ENCODE data around the gene SORBS2. TPM values are rescaled to one million over a fixed set of nuclear protein-coding genes. Genes with fewer than 3 reads are reported as not detected.
A peak's percentile ranks its signal among the peaks of the same experiment; 100 is the strongest.

SORBS2 gene
- total and polyA plus RNA-seq, 2 donors (not counting 1 experiment from before 2014, with no cell fraction given) = 0.33 to 3.0 TPM

DNA sequence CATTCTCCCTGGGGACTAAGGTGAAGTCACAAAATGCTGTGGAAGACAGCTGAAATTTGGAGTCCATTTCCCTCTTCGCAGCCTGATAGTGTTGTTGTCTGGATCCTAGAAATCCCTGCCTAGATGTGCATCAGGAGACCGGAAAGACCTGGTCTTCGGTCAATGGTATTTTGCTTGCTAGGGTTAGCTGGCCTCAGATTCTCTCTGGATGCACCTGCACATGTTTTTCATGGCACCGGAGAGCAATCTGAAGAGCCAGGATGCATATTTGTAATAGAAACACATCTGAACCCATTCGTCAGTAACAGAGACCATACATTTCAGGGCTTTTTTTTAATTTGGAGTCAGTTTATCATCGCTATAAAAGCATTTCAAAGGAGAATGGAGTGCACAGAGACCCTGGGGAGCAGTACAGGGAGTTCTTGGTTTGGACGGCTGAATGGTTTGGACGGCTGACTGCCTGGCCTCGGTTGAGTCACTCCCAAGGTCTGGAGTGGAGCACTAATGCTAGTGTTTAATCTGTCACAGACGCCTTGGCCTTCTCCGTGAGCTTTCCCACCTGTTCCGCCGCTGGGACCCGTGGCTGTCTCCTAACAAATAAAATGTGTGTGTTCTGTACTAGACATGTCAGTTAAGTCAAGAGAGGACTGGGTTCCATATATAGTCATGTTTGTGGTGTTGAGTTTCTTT lies 269.2 kb downstream of the SORBS2 start:
- Histone ChIP-seq H3K79me2 (ENCODE audit: control insufficient read depth, insufficient read depth, low read length) (no peaks in the 10 kb centered on the region), H3K4me1 (ENCODE audit: control insufficient read depth, extremely low read depth, insufficient read depth, low read length) (no peaks in the 10 kb centered on the region), H4K20me1 (ENCODE audit: control insufficient read depth, extremely low read depth, insufficient read depth, low read length) (no peaks in the 10 kb centered on the region), H3K4me3 (replicated peaks in 1 of 4; ENCODE audit: control extremely low read depth in 1 of 4, insufficient read depth in 1 of 4, low read depth in 3 of 4, low read length in 4 of 4) (no peak overlapping the region), H2AFZ (ENCODE audit: low read length) (no peak overlapping the region), H3K4me2 (ENCODE audit: extremely low read depth, insufficient read depth, low read length) (no peak overlapping the region), H3K9ac (ENCODE audit: insufficient read depth, low read length) (no peak overlapping the region), H3K27me3 (ENCODE audit: control insufficient read depth, insufficient read depth, low read length) (no peaks in the 10 kb centered on the region), H3K9me3 (ENCODE audit: control insufficient read depth, insufficient read depth, low read depth, low read length) (no peaks in the 10 kb centered on the region), H3K36me3 (ENCODE audit: control insufficient read depth, insufficient read depth, low read length) (no peaks in the 10 kb centered on the region), H3K27ac (ENCODE audit: insufficient read depth, low read length) (no peak overlapping the region)
- DNase-seq (ENCODE audit: low read depth in 2 of 2) = peak; percentile 56 to 88
- TF ChIP-seq, protein P1, sequence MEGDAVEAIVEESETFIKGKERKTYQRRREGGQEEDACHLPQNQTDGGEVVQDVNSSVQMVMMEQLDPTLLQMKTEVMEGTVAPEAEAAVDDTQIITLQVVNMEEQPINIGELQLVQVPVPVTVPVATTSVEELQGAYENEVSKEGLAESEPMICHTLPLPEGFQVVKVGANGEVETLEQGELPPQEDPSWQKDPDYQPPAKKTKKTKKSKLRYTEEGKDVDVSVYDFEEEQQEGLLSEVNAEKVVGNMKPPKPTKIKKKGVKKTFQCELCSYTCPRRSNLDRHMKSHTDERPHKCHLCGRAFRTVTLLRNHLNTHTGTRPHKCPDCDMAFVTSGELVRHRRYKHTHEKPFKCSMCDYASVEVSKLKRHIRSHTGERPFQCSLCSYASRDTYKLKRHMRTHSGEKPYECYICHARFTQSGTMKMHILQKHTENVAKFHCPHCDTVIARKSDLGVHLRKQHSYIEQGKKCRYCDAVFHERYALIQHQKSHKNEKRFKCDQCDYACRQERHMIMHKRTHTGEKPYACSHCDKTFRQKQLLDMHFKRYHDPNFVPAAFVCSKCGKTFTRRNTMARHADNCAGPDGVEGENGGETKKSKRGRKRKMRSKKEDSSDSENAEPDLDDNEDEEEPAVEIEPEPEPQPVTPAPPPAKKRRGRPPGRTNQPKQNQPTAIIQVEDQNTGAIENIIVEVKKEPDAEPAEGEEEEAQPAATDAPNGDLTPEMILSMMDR (conservative IDR thresholded peaks at IDR 0.05 in 1 of 2, IDR thresholded peaks at IDR 0.05 in 1 of 2; ENCODE audit: low read depth in 1 of 2, low read length in 2 of 2) = no peak
- no peak for TF ChIP-seq EZH2 (IDR thresholded peaks at IDR 0.05; ENCODE audit: low read length, missing control alignments)

DNA sequence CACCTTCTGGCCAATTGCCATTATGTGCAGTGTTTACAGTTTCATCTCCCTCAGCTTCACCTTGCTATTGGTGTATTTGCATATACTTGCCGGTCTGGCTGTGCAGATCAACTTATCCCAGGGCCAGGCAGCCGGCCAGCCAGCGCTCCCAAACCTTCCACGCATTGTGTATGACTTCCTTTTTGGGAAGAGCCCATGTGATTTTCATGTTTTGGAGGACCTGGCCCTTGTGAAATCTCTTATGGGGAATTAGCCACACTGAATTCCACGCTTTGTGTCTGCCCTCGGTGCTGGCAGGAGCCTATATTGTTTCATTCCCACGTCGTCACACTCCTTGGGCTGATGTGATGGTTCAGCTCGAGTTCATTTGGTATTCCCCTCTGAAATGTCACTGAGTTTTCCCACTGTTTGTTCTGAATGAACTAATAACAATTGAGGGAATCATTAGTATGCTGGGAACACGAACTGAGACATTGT lies 270.7 kb downstream of the SORBS2 start:
- Histone ChIP-seq H3K9ac (ENCODE audit: insufficient read depth, low read length) (no peak overlapping the region), H3K4me3 (replicated peaks in 1 of 4; ENCODE audit: control extremely low read depth in 1 of 4, insufficient read depth in 1 of 4, low read depth in 3 of 4, low read length in 4 of 4) (no peak overlapping the region), H3K4me2 (ENCODE audit: extremely low read depth, insufficient read depth, low read length) (no peak overlapping the region), H4K20me1 (ENCODE audit: control insufficient read depth, extremely low read depth, insufficient read depth, low read length) (no peaks in the 10 kb centered on the region), H3K27me3 (ENCODE audit: control insufficient read depth, insufficient read depth, low read length) (no peaks in the 10 kb centered on the region), H3K27ac (ENCODE audit: insufficient read depth, low read length) (no peak overlapping the region), H2AFZ (ENCODE audit: low read length) (no peak overlapping the region), H3K79me2 (ENCODE audit: control insufficient read depth, insufficient read depth, low read length) (no peaks in the 10 kb centered on the region), H3K4me1 (ENCODE audit: control insufficient read depth, extremely low read depth, insufficient read depth, low read length) (no peaks in the 10 kb centered on the region), H3K36me3 (ENCODE audit: control insufficient read depth, insufficient read depth, low read length) (no peaks in the 10 kb centered on the region), H3K9me3 (ENCODE audit: control insufficient read depth, insufficient read depth, low read depth, low read length) (no peaks in the 10 kb centered on the region)
- peak; percentile 53 to 66 for DNase-seq (ENCODE audit: low read depth in 2 of 2)
- TF ChIP-seq, protein P1 (conservative IDR thresholded peaks at IDR 0.05 in 1 of 2, IDR thresholded peaks at IDR 0.05 in 1 of 2; ENCODE audit: low read depth in 1 of 2, low read length in 2 of 2) = no peak
- TF ChIP-seq EZH2 (IDR thresholded peaks at IDR 0.05; ENCODE audit: low read length, missing control alignments) = peak; percentile 22

DNA sequence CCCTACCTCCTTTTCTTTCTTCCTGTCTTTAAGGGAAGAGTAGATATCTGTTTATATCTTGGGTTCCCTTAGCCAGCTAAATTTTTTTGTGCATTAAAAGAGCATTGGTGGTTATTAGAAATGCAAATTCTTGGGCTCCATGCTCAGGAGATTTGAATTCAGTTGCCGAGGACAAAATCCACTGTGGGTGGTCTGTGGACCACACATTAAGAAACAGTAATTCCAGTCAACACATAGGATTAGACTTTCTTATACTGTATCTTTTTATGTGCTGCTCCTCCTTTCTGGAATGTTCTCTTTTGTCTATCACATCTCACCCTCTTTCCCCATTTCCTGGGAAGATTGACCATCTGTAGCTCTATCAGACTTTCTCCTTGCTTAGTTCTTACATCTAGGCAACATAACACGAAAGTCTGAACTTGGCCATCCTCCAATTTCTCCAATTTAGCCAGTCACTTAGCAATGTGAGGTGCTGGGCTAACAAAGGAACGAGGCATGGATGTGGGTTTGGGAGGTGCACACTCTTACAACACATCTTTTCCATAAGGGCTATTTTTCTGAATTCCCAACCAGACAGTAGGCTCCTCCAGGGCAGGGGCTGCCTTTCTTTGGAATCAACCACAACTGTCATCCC lies 271.4 kb downstream of the SORBS2 start:
- H3K79me2 ChIP-seq (ENCODE audit: control insufficient read depth, insufficient read depth, low read length) = no peaks in the 10 kb centered on the region
- H3K4me2 ChIP-seq (ENCODE audit: extremely low read depth, insufficient read depth, low read length) = no peak overlapping the region
- H3K9me3 ChIP-seq (ENCODE audit: control insufficient read depth, insufficient read depth, low read depth, low read length) = no peaks in the 10 kb centered on the region
- H3K9ac ChIP-seq (ENCODE audit: insufficient read depth, low read length) = no peak overlapping the region
- H3K36me3 ChIP-seq (ENCODE audit: control insufficient read depth, insufficient read depth, low read length) = no peaks in the 10 kb centered on the region
- no peak overlapping the region for H3K4me3 ChIP-seq (replicated peaks in 1 of 4; ENCODE audit: control extremely low read depth in 1 of 4, insufficient read depth in 1 of 4, low read depth in 3 of 4, low read length in 4 of 4)
- no peaks in the 10 kb centered on the region for H3K27me3 ChIP-seq (ENCODE audit: control insufficient read depth, insufficient read depth, low read length)
- TF ChIP-seq EZH2 (IDR thresholded peaks at IDR 0.05; ENCODE audit: low read length, missing control alignments) = no peak
- DNase-seq (ENCODE audit: low read depth in 2 of 2) = no peak
- H3K27ac ChIP-seq (ENCODE audit: insufficient read depth, low read length) = no peak overlapping the region
- peaks cover 3% of the 10 kb centered on the region for H3K4me1 ChIP-seq (ENCODE audit: control insufficient read depth, extremely low read depth, insufficient read depth, low read length)
- H2AFZ ChIP-seq (ENCODE audit: low read length) = no peak overlapping the region
- no peaks in the 10 kb centered on the region for H4K20me1 ChIP-seq (ENCODE audit: control insufficient read depth, extremely low read depth, insufficient read depth, low read length)

Data from fibroblast of lung (primary cell).